CD4-positive, alpha-beta memory T cell (primary cell): ENCODE results near the gene FOXL1. TPM values are rescaled to one million over a fixed set of nuclear protein-coding genes. Genes with fewer than 3 reads are reported as not detected.

Experiments used
- CTCF ChIA-PET: fragments of 350-600 bp; sonication (Branson Sonifier 250); formaldehyde crosslinking; loops from one replicate; lab custom pipeline; 2021; ENCODE audit warnings: inconsistent platforms; ENCODE audit not compliant: partially characterized antibody; lab: Charles Lee
- POLR2A ChIA-PET: fragments of 350-600 bp; sonication (Branson Sonifier 250); formaldehyde crosslinking; loops from one replicate; lab custom pipeline; 2021; ENCODE audit not compliant: partially characterized antibody; lab: Charles Lee
- DNase-seq, 5 donors: peaks; one replicate each; pipeline versions ENCODE4 v3.0.0 to v3.0.0-alpha.2; 2020 to 2022; ENCODE audit warnings: mixed read lengths in 1 of 5
- H3K27ac ChIP-seq: one replicate; pipeline ENCODE4 v1.7.0; 2013; ENCODE audit warnings: low read depth, low read length
- H3K27me3 ChIP-seq: 2 replicates; pipeline ENCODE4 v1.7.0; 2013; ENCODE audit warnings: mild to moderate bottlenecking, low read length, moderate library complexity; ENCODE audit not compliant: insufficient read depth
- H3K36me3 ChIP-seq: 2 replicates; pipeline ENCODE4 v1.7.0; 2013; ENCODE audit warnings: mild to moderate bottlenecking, low read length, moderate library complexity; ENCODE audit not compliant: insufficient read depth
- H3K4me1 ChIP-seq: 2 replicates; pipeline ENCODE4 v1.7.0; 2013; ENCODE audit warnings: mild to moderate bottlenecking, low read length, moderate library complexity; ENCODE audit not compliant: insufficient read depth
- H3K4me3 ChIP-seq, 2 donors: one replicate each; pipeline ENCODE4 v1.7.0; 2013; ENCODE audit warnings: low read length in 2 of 2, mild to moderate bottlenecking in 1 of 2
- H3K9me3 ChIP-seq, 2 donors: one replicate each; pipeline ENCODE4 v1.7.0; 2013; ENCODE audit warnings: low read length in 2 of 2, control low read depth in 1 of 2; ENCODE audit not compliant: control insufficient read depth in 1 of 2
- H3K27ac Mint-ChIP-seq, 7 donors: one replicate each; pipeline ENCODE4 v1.8.0; 2020 to 2021; ENCODE audit warnings: mixed read lengths in 7 of 7, mild to moderate bottlenecking in 6 of 7, inconsistent platforms in 3 of 7, moderate library complexity in 3 of 7
- H3K27me3 Mint-ChIP-seq, 2 donors: one replicate each; pipeline ENCODE4 v1.8.0; 2020 to 2021; ENCODE audit warnings: mixed read lengths in 2 of 2
- H3K36me3 Mint-ChIP-seq, 2 donors: one replicate each; pipeline ENCODE4 v1.8.0; 2020 to 2021; ENCODE audit warnings: mixed read lengths in 2 of 2, inconsistent platforms in 1 of 2, mild to moderate bottlenecking in 1 of 2
- H3K4me1 Mint-ChIP-seq, 4 donors: one replicate each; pipeline ENCODE4 v1.8.0; 2020 to 2021; ENCODE audit warnings: mixed read lengths in 4 of 4, mild to moderate bottlenecking in 1 of 4
- H3K4me3 Mint-ChIP-seq, 8 donors: one replicate each; pipeline ENCODE4 v1.8.0; 2020 to 2021; ENCODE audit warnings: mixed read lengths in 8 of 8, mild to moderate bottlenecking in 7 of 8, moderate library complexity in 6 of 8, inconsistent platforms in 3 of 8
- H3K9me3 Mint-ChIP-seq, 8 donors: one replicate each; pipeline ENCODE4 v1.8.0; 2020 to 2021; ENCODE audit warnings: mixed read lengths in 8 of 8, mild to moderate bottlenecking in 5 of 8, inconsistent platforms in 3 of 8, moderate library complexity in 1 of 8
- intact Hi-C: fragments of 100-400 bp; cut with micrococcal nuclease; formaldehyde crosslinking; loops from one replicate; pipeline ENCODE4 v1.15.1; 2023
- polyA plus RNA-seq, 2 donors: library from polyadenylated mRNA; unstranded; fragments of 300-500 nt; fragmentation: Illumina TruSeq; gene quantifications; one replicate each; pipeline ENCODE4 v1.2.3, GENCODE V29; 2021
- total RNA-seq, 2 experiments: library from RNA; stranded (reverse); gene quantifications; one replicate each; pipeline ENCODE4 v1.2.3, GENCODE V29; 2021

FOXL1 gene
- total and polyA plus RNA-seq, 4 experiments from 2014 or later: not detected

DNA sequence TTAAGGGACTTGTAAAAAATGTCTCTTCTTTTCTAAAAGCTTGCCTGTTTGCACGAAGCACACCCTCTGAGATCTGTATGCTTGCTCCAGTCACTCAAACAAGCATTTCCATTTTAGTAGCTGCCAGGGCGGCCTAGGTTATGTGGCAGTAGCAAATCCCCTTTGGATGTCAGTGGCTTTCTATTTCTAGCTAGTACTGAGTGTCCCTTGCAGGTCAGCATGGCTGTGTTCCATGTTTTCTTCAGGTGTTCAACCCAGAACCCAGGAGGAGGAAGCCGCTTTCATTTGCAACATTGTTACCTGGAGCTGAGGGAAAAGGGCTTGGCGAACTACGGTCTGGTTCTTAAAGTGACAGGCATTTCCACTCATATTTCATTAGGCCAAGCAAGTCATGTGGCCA lies 36.4 kb downstream of the FOXL1 start:
- H3K4me1 Mint-ChIP-seq: no peaks in the 10 kb centered on the region
- H3K27me3 ChIP-seq: no peaks in the 10 kb centered on the region
- H3K27ac Mint-ChIP-seq: no peak overlapping the region
- peaks cover 4 to 16% of the 10 kb centered on the region in 2 donors for H3K27me3 Mint-ChIP-seq
- no peak for DNase-seq
- ChIA-PET POLR2A (no interaction called here), CTCF (no interaction called here)
- no peaks in the 10 kb centered on the region for H3K36me3 ChIP-seq
- H3K4me1 ChIP-seq: no peaks in the 10 kb centered on the region
- no peaks in the 10 kb centered on the region for H3K36me3 Mint-ChIP-seq
- no peak overlapping the region for H3K4me3 ChIP-seq
- intact Hi-C loops: no loop called here
- H3K27ac ChIP-seq: no peak overlapping the region
- no peak overlapping the region for H3K4me3 Mint-ChIP-seq
- no peaks in the 10 kb centered on the region for H3K9me3 Mint-ChIP-seq
- H3K9me3 ChIP-seq: no peaks in the 10 kb centered on the region

- no peak for DNase-seq
- no peaks in the 10 kb centered on the region for H3K4me1 ChIP-seq
- ChIA-PET CTCF (interaction anchor here (1.3 kb wide), 1 partner anchor 12 kb away, joined by 4 read pairs; no protein-coding TSS in a partner anchor), POLR2A (no interaction called here)
- H3K27ac ChIP-seq: no peak overlapping the region
- Mint-ChIP-seq H3K4me3 (no peak overlapping the region), H3K27me3 (peaks cover 3 to 10% of the 10 kb centered on the region in 2 donors), H3K27ac (no peak overlapping the region), H3K4me1 (no peaks in the 10 kb centered on the region), H3K9me3 (no peaks in the 10 kb centered on the region), H3K36me3 (no peaks in the 10 kb centered on the region)
- intact Hi-C loops: no loop called here
- H3K4me3 ChIP-seq: no peak overlapping the region
- no peaks in the 10 kb centered on the region for H3K36me3 ChIP-seq
- no peaks in the 10 kb centered on the region for H3K9me3 ChIP-seq
- no peaks in the 10 kb centered on the region for H3K27me3 ChIP-seq
These were observed 38.6 kb downstream of the FOXL1 start for GRCh38 chr16:86616906-86617305.

GRCh38 chr16:86618431-86619238 lies 40.3 kb downstream of the FOXL1 start:
- Histone ChIP-seq H3K4me3 (no peak overlapping the region), H3K36me3 (no peaks in the 10 kb centered on the region), H3K27ac (no peak overlapping the region), H3K27me3 (no peaks in the 10 kb centered on the region), H3K4me1 (no peaks in the 10 kb centered on the region), H3K9me3 (no peaks in the 10 kb centered on the region)
- H3K9me3 Mint-ChIP-seq: no peaks in the 10 kb centered on the region
- no peaks in the 10 kb centered on the region for H3K4me1 Mint-ChIP-seq
- no peak overlapping the region for H3K27ac Mint-ChIP-seq
- DNase-seq: no peak
- ChIA-PET POLR2A (no interaction called here), CTCF (no interaction called here)
- intact Hi-C loops: no loop called here
- H3K36me3 Mint-ChIP-seq: no peaks in the 10 kb centered on the region
- H3K4me3 Mint-ChIP-seq: no peak overlapping the region
- peaks cover 3 to 13% of the 10 kb centered on the region in 2 donors for H3K27me3 Mint-ChIP-seq

DNA sequence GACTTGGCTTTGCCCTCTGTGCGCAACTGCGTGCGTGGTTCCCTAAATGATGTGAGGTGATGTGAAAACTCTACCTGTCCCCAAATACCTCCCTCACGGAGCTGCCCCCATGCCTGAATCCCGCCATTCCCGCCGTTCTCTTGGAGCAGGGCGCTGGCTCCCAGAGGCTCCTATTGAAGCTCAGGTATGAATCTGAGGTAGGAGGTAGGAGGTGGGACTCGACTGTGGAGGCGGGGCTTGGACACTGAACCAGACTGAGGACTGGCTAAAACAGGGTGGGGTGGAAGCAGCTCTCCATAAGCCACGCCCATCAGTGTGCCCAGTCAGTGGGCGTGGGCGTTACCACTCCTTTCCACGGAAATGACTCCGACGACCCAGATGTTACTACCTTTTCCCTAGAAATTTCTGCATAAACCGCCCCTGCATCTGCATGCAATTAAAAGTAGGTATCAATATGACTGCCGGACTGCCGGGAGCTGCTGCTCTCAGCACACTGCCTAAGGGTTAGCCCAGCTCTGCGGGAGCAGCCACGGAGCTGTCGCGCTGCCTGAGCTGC lies 41.0 kb downstream of the FOXL1 start:
- no peaks in the 10 kb centered on the region for H3K4me1 Mint-ChIP-seq
- Histone ChIP-seq H3K9me3 (no peaks in the 10 kb centered on the region), H3K4me3 (no peak overlapping the region), H3K27ac (no peak overlapping the region), H3K27me3 (no peaks in the 10 kb centered on the region), H3K36me3 (no peaks in the 10 kb centered on the region), H3K4me1 (no peaks in the 10 kb centered on the region)
- DNase-seq: no peak
- H3K9me3 Mint-ChIP-seq: peaks cover 0 to 1% (median 0%) of the 10 kb centered on the region in 8 donors
- no peak overlapping the region for H3K4me3 Mint-ChIP-seq
- H3K27me3 Mint-ChIP-seq: peaks cover 1 to 11% of the 10 kb centered on the region in 2 donors
- POLR2A ChIA-PET: no interaction called here
- H3K27ac Mint-ChIP-seq: no peak overlapping the region
- H3K36me3 Mint-ChIP-seq: no peaks in the 10 kb centered on the region
- CTCF ChIA-PET: no interaction called here
- intact Hi-C loops: no loop called here

DNA sequence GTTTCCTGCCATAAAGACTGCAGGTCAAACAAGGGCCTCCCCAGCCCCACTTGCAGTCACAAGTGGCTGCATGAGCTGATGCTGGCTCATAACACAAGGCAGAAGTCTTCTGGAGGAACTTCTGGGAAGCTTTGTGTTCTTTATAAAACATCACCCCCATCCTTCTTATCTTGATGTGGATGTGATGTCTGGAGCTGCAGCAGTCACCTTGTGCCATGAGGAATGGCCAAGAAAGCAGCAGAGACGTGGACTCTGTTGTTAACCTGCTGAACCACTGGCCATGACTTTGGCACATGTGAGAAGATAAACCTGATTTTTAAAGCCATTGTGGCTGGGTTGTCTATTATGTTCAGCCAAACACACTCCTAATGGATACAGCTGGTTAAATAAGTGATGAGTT lies 41.8 kb downstream of the FOXL1 start:
- H3K4me3 Mint-ChIP-seq: no peak overlapping the region
- no peak overlapping the region for H3K27ac Mint-ChIP-seq
- Histone ChIP-seq H3K27ac (no peak overlapping the region), H3K4me1 (no peaks in the 10 kb centered on the region), H3K4me3 (no peak overlapping the region), H3K9me3 (no peaks in the 10 kb centered on the region), H3K36me3 (no peaks in the 10 kb centered on the region), H3K27me3 (no peaks in the 10 kb centered on the region)
- intact Hi-C loops: no loop called here
- H3K27me3 Mint-ChIP-seq: peaks cover 3 to 8% of the 10 kb centered on the region in 2 donors
- H3K4me1 Mint-ChIP-seq: no peaks in the 10 kb centered on the region
- H3K36me3 Mint-ChIP-seq: no peaks in the 10 kb centered on the region
- CTCF ChIA-PET: no interaction called here
- peaks cover 0 to 3% (median 0%) of the 10 kb centered on the region in 8 donors for H3K9me3 Mint-ChIP-seq
- no peak for DNase-seq
- POLR2A ChIA-PET: no interaction called here

- CTCF ChIA-PET: no interaction called here
- H3K4me3 ChIP-seq: no peak overlapping the region
- H3K27ac ChIP-seq: no peak overlapping the region
- H3K4me3 Mint-ChIP-seq: no peak overlapping the region
- no peaks in the 10 kb centered on the region for H3K4me1 ChIP-seq
- peaks cover 0 to 3% (median 0%) of the 10 kb centered on the region in 8 donors for H3K9me3 Mint-ChIP-seq
- no peak overlapping the region for H3K27ac Mint-ChIP-seq
- no peaks in the 10 kb centered on the region for H3K27me3 ChIP-seq
- no peaks in the 10 kb centered on the region for H3K36me3 ChIP-seq
- no peaks in the 10 kb centered on the region for H3K36me3 Mint-ChIP-seq
- peaks cover 4 to 11% of the 10 kb centered on the region in 2 donors for H3K27me3 Mint-ChIP-seq
- no peak for DNase-seq
- no peaks in the 10 kb centered on the region for H3K9me3 ChIP-seq
- POLR2A ChIA-PET: no interaction called here
- intact Hi-C loops: no loop called here
- H3K4me1 Mint-ChIP-seq: no peaks in the 10 kb centered on the region
These were observed 43.6 kb downstream of the FOXL1 start for GRCh38 chr16:86621966-86622365.

- H3K4me1 ChIP-seq: no peaks in the 10 kb centered on the region
- H3K27ac ChIP-seq: no peak overlapping the region
- no peaks in the 10 kb centered on the region for H3K27me3 ChIP-seq
- no peak overlapping the region for H3K27ac Mint-ChIP-seq
- ChIA-PET POLR2A (no interaction called here), CTCF (no interaction called here)
- H3K4me1 Mint-ChIP-seq: no peaks in the 10 kb centered on the region
- no peak for DNase-seq
- no peaks in the 10 kb centered on the region for H3K9me3 ChIP-seq
- peaks cover 0 to 3% (median 0%) of the 10 kb centered on the region in 8 donors for H3K9me3 Mint-ChIP-seq
- no peaks in the 10 kb centered on the region for H3K36me3 Mint-ChIP-seq
- intact Hi-C loops: no loop called here
- H3K36me3 ChIP-seq: no peaks in the 10 kb centered on the region
- peaks cover 5 to 12% of the 10 kb centered on the region in 2 donors for H3K27me3 Mint-ChIP-seq
- H3K4me3 ChIP-seq: no peak overlapping the region
- no peak overlapping the region for H3K4me3 Mint-ChIP-seq
These were observed 44.6 kb downstream of the FOXL1 start for GRCh38 chr16:86622700-86623615.
